WTC11 (cell line): ENCODE measurements around the gene TMEM59. TPM values are rescaled to one million over a fixed set of nuclear protein-coding genes. Genes with fewer than 3 reads are reported as not detected.

Experiments
- ATAC-seq: fragments of 200-7000 bp; cut with Tn5 transposase; 2 replicates; pipeline ENCODE4 v1.10.0; 2021; ENCODE audit warnings: mild to moderate bottlenecking, moderate library complexity
- CTCF ChIA-PET: fragments of 300-600 bp; sonication (Branson Sonifier 250); formaldehyde crosslinking; loops from one replicate; lab custom pipeline; 2021; ENCODE audit warnings: antibody characterized with exemption; lab: Charles Lee
- POLR2A ChIA-PET: fragments of 350-600 bp; sonication (Branson Sonifier 250); formaldehyde crosslinking; loops from one replicate; lab custom pipeline; 2021; ENCODE audit warnings: antibody characterized with exemption; lab: Charles Lee
- DNase-seq: peaks from one replicate; pipeline ENCODE4 v3.0.0; 2021; ENCODE audit warnings: low spot score
- H3K27ac Mint-ChIP-seq: 2 replicates; pipeline ENCODE4 v1.8.0; 2021; ENCODE audit warnings: mixed read lengths
- H3K27me3 Mint-ChIP-seq: 2 replicates; pipeline ENCODE4 v1.8.0; 2021; ENCODE audit warnings: low read depth, mild to moderate bottlenecking, moderate library complexity, mixed read lengths
- H3K36me3 Mint-ChIP-seq: 2 replicates; pipeline ENCODE4 v1.8.0; 2021; ENCODE audit warnings: mixed read lengths
- H3K4me1 Mint-ChIP-seq: 2 replicates; pipeline ENCODE4 v1.8.0; 2022; ENCODE audit warnings: mixed read lengths
- H3K4me3 Mint-ChIP-seq: 2 replicates; pipeline ENCODE4 v1.8.0; 2021; ENCODE audit warnings: mild to moderate bottlenecking, moderate library complexity, mixed read lengths
- H3K9me3 Mint-ChIP-seq: 2 replicates; pipeline ENCODE4 v1.8.0; 2021; ENCODE audit warnings: mixed read lengths
- ARID4B ChIP-seq: sonication (generic); formaldehyde crosslinking; IDR thresholded peaks from 2 replicates; pipeline ENCODE4 v1.8.0; 2023; ENCODE audit warnings: missing genetic modification reagents, mild to moderate bottlenecking, borderline replicate concordance
- CDX4 ChIP-seq: fragments of 250-450 bp; sonication (Bioruptor Pico); IDR thresholded peaks from 2 replicates; pipeline ENCODE4 v1.9.0; 2021; ENCODE audit warnings: moderate library complexity, mild to moderate bottlenecking, inconsistent platforms, borderline replicate concordance
- CTCF ChIP-seq: fragments of 200-600 bp; IDR thresholded peaks from 2 replicates; pipeline ENCODE4 v1.8.0; 2022; ENCODE audit warnings: antibody characterized with exemption
- E2F4 ChIP-seq: sonication (generic); formaldehyde crosslinking; IDR thresholded peaks from 2 replicates; pipeline ENCODE4 v1.8.1; 2022; ENCODE audit warnings: low read depth, mild to moderate bottlenecking, moderate library complexity, missing genetic modification reagents, borderline replicate concordance
- ELF4 ChIP-seq: sonication (generic); formaldehyde crosslinking; IDR thresholded peaks from 2 replicates; pipeline ENCODE4 v1.8.1; 2022; ENCODE audit warnings: low read depth, mild to moderate bottlenecking, moderate library complexity, missing genetic modification reagents
- ERG ChIP-seq: fragments of 250-450 bp; sonication (Bioruptor Pico); IDR thresholded peaks from 2 replicates; pipeline ENCODE4 v1.8.0; 2021; ENCODE audit warnings: mild to moderate bottlenecking
- ETV6 ChIP-seq: sonication (generic); formaldehyde crosslinking; IDR thresholded peaks from 2 replicates; pipeline ENCODE4 v1.8.1; 2022; ENCODE audit warnings: mild to moderate bottlenecking, missing genetic modification reagents
- FOXK1 ChIP-seq: sonication (generic); formaldehyde crosslinking; IDR thresholded peaks from 2 replicates; pipeline ENCODE4 v1.8.0; 2022; ENCODE audit warnings: mild to moderate bottlenecking, moderate library complexity, missing genetic modification reagents
- IRF1 ChIP-seq: sonication (generic); formaldehyde crosslinking; IDR thresholded peaks from 2 replicates; pipeline ENCODE4 v1.8.0; 2023; ENCODE audit warnings: missing genetic modification reagents
- JAZF1 ChIP-seq: fragments of 250-450 bp; sonication (Bioruptor Pico); IDR thresholded peaks from 2 replicates; pipeline ENCODE4 v1.9.0; 2021; ENCODE audit warnings: moderate library complexity, mild to moderate bottlenecking, inconsistent platforms
- NFATC4 ChIP-seq: fragments of 250-450 bp; sonication (Bioruptor Pico); IDR thresholded peaks from 2 replicates; pipeline ENCODE4 v1.9.0; 2021; ENCODE audit warnings: mild to moderate bottlenecking
- NR1H2 ChIP-seq: sonication (generic); formaldehyde crosslinking; IDR thresholded peaks from 2 replicates; pipeline ENCODE4 v1.9.0; 2021; ENCODE audit warnings: mild to moderate bottlenecking, moderate library complexity, missing genetic modification reagents
- RORB ChIP-seq: fragments of 250-450 bp; sonication (Bioruptor Pico); IDR thresholded peaks from 2 replicates; pipeline ENCODE4 v1.9.0; 2021; ENCODE audit warnings: mild to moderate bottlenecking
- TEAD1 ChIP-seq: sonication (generic); formaldehyde crosslinking; IDR thresholded peaks from 2 replicates; pipeline ENCODE4 v1.8.0; 2022; ENCODE audit warnings: mild to moderate bottlenecking, missing genetic modification reagents
- TP53 ChIP-seq: sonication (generic); formaldehyde crosslinking; IDR thresholded peaks from 2 replicates; pipeline ENCODE4 v1.8.1; 2023; ENCODE audit warnings: mild to moderate bottlenecking, missing genetic modification reagents
- ZBTB21 ChIP-seq: sonication (generic); formaldehyde crosslinking; IDR thresholded peaks from 2 replicates; pipeline ENCODE4 v1.8.1; 2023; ENCODE audit warnings: mild to moderate bottlenecking, missing genetic modification reagents, borderline replicate concordance
- ZBTB43 ChIP-seq: sonication (generic); formaldehyde crosslinking; IDR thresholded peaks from 2 replicates; pipeline ENCODE4 v1.8.1; 2023; ENCODE audit warnings: mild to moderate bottlenecking, missing genetic modification reagents
- ZNF232 ChIP-seq: sonication (generic); formaldehyde crosslinking; IDR thresholded peaks from 2 replicates; pipeline ENCODE4 v1.8.0; 2022; ENCODE audit warnings: mild to moderate bottlenecking, missing genetic modification reagents
- ZNF317 ChIP-seq: sonication (generic); formaldehyde crosslinking; IDR thresholded peaks from 2 replicates; pipeline ENCODE4 v1.8.1; 2023; ENCODE audit warnings: low read depth, mild to moderate bottlenecking, moderate library complexity, missing genetic modification reagents, borderline replicate concordance
- ZNF416 ChIP-seq: fragments of 250-450 bp; sonication (Bioruptor Pico); IDR thresholded peaks from 2 replicates; pipeline ENCODE4 v1.9.0; 2021; ENCODE audit warnings: mild to moderate bottlenecking, inconsistent platforms
- total RNA-seq: library from RNA; stranded (reverse); gene quantifications from 3 replicates; pipeline ENCODE4 v1.2.3, GENCODE V29; 2021

Gene TMEM59
- total RNA-seq, 1 experiment from 2014 or later: 122 TPM

- no peak for ATAC-seq
- peaks cover 14% of the 10 kb centered on the region for H3K27me3 Mint-ChIP-seq
- DNase-seq: no peak
- TF ChIP-seq ELF4: no peak
- no peak for TF ChIP-seq ZNF232 (CRISPR knock-in tag)
- no peak for TF ChIP-seq NFATC4 (CRISPR knock-in tag)
- no peak for TF ChIP-seq ERG (CRISPR knock-in tag)
- TF ChIP-seq, all 79 proteins: peak for 0
- H3K9me3 Mint-ChIP-seq: peaks cover 19% of the 10 kb centered on the region
- peaks cover 2% of the 10 kb centered on the region; the same call in 1 of the 2 replicates for H3K36me3 Mint-ChIP-seq
- CTCF ChIA-PET: interaction anchor here (1.7 to 1.8 kb wide), 2 partner anchors 11 kb away, joined by 8 to 9 read pairs; no protein-coding TSS in a partner anchor
- no peak overlapping the region for H3K27ac Mint-ChIP-seq
- H3K4me3 Mint-ChIP-seq: no peak overlapping the region
- H3K4me1 Mint-ChIP-seq: no peaks in the 10 kb centered on the region
- POLR2A ChIA-PET: no interaction called here
Measured at GRCh38 chr1:54002544-54003248, 50.3 kb downstream of the TMEM59 start.

GRCh38 chr1:54001591-54001990 is 51.4 kb downstream of the TMEM59 start:
- POLR2A ChIA-PET: no interaction called here
- Mint-ChIP-seq H3K36me3 (peaks cover 2% of the 10 kb centered on the region; the same call in 1 of the 2 replicates), H3K4me3 (no peak overlapping the region), H3K9me3 (peaks cover 19% of the 10 kb centered on the region), H3K27me3 (peaks cover 18% of the 10 kb centered on the region), H3K4me1 (no peaks in the 10 kb centered on the region)
- no peak for ATAC-seq
- no peak for TF ChIP-seq TEAD1 (CRISPR knock-in tag)
- TF ChIP-seq RORB (CRISPR knock-in tag): no peak
- no peak for TF ChIP-seq NFATC4 (CRISPR knock-in tag)
- no peak for TF ChIP-seq ZNF317 (CRISPR knock-in tag)
- TF ChIP-seq JAZF1 (CRISPR knock-in tag): no peak
- no peak for TF ChIP-seq TP53
- TF ChIP-seq NR1H2 (CRISPR knock-in tag): no peak
- TF ChIP-seq IRF1 (CRISPR knock-in tag): no peak
- TF ChIP-seq, all 79 proteins: peak for 0
- no peak for DNase-seq
- CTCF ChIA-PET: interaction anchor here (1.8 kb wide), 1 partner anchor 10 kb away, joined by 9 read pairs; no protein-coding TSS in a partner anchor
- H3K27ac Mint-ChIP-seq: no peak overlapping the region

- H3K4me3 Mint-ChIP-seq: no peak overlapping the region
- CTCF ChIA-PET: no interaction called here
- H3K36me3 Mint-ChIP-seq: no peaks in the 10 kb centered on the region; the same call in 1 of the 2 replicates
- TF ChIP-seq E2F4 (no peak), FOXK1 (CRISPR knock-in tag) (no peak), CDX4 (CRISPR knock-in tag) (no peak), ZBTB43 (no peak), ZBTB21 (no peak), CTCF (no peak), ETV6 (CRISPR knock-in tag) (no peak), ZNF416 (CRISPR knock-in tag) (no peak), ARID4B (no peak)
Measured at GRCh38 chr1:53999920-54000319, 53.1 kb downstream of the TMEM59 start.

More at GRCh38 chr1:53999920-54000319, 53.1 kb downstream of the TMEM59 start:
- ATAC-seq: no peak
- H3K9me3 Mint-ChIP-seq: peaks cover 14% of the 10 kb centered on the region
- no peaks in the 10 kb centered on the region for H3K4me1 Mint-ChIP-seq
- POLR2A ChIA-PET: interaction anchor here (0.6 kb wide), 1 partner anchor 707 kb away, joined by 3 read pairs; no protein-coding TSS in a partner anchor
- DNase-seq: no peak
- peaks cover 13% of the 10 kb centered on the region for H3K27me3 Mint-ChIP-seq
- no peak overlapping the region for H3K27ac Mint-ChIP-seq
